AG09319 (cell line): Measurements from ENCODE around the gene TBC1D10B.

Experiments used
- DNase-seq: peaks from one replicate; pipeline ENCODE4 v3.0.0-alpha.2; 2010; ENCODE audit warnings: low read depth; ENCODE audit errors: extremely low read depth
- TF ChIP-seq, protein P1 (sequence below): IDR thresholded peaks from 2 replicates; pipeline ENCODE4 v1.5.1; 2011; ENCODE audit warnings: low read depth, mild to moderate bottlenecking, inconsistent platforms, low read length, moderate library complexity

Gene TBC1D10B

DNA sequence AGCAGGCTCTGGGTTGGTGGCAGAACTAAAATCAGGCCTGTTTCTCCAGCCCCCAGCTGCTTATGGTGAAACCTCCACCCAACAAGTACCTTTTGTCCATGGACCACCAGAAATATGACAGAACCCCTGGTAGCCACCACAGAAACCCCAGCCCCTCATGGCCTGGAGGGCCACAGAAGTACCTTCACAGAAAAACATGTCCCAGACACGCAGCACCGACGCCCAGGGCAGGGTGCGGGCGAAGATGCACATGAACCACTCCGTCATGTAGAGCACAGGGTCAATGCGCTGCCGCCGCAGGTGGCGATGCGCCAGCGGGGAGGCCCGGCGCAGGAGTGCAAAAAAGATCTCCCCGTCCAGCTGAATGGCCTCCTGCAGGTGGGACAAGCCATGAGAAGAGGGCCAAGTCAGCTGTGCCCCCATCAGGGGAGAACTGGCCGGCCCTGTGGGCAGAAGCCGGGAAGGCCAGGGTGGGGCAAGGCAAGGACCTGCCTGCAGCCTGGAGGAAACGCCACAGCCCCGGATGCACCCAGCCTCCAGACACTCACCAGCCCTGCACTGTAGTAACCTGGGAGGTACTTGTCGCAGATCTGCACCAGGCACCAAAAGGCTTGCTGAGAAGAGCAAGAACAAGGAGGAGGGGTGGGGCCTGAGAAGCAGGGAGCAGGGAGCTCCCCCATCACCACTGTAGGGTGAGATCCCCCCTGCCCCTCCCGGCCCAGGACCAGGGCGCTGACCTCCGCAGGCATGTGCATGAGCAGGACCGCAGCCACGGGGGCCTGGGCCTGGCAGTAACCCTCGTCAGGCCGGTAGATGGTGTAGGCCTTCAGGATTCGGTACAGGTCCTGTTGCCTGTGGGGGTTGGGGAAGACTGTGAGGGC is 11.1 kb downstream of the TBC1D10B start:
- TF ChIP-seq, protein P1, sequence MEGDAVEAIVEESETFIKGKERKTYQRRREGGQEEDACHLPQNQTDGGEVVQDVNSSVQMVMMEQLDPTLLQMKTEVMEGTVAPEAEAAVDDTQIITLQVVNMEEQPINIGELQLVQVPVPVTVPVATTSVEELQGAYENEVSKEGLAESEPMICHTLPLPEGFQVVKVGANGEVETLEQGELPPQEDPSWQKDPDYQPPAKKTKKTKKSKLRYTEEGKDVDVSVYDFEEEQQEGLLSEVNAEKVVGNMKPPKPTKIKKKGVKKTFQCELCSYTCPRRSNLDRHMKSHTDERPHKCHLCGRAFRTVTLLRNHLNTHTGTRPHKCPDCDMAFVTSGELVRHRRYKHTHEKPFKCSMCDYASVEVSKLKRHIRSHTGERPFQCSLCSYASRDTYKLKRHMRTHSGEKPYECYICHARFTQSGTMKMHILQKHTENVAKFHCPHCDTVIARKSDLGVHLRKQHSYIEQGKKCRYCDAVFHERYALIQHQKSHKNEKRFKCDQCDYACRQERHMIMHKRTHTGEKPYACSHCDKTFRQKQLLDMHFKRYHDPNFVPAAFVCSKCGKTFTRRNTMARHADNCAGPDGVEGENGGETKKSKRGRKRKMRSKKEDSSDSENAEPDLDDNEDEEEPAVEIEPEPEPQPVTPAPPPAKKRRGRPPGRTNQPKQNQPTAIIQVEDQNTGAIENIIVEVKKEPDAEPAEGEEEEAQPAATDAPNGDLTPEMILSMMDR: no peak
- DNase-seq: no peak

DNA sequence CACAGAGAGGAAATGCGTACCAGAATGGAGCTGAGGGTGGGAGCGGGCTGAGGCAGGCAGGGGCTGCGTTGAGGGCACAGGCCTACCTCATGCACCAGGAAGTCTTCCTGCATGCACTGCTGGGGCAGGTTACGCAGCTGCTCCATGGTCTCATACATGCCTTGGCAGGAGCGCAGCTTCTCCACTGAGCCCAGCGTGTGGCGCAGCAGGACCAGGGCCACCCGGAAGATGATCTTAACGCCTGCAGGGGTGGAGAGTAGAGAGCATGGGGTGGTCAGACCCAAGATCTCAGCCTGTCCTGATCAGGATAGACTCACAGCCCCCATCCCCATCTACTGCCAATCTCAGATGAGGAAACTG is 11.7 kb downstream of the TBC1D10B start:
- no peak for DNase-seq
- TF ChIP-seq, protein P1: no peak

DNA sequence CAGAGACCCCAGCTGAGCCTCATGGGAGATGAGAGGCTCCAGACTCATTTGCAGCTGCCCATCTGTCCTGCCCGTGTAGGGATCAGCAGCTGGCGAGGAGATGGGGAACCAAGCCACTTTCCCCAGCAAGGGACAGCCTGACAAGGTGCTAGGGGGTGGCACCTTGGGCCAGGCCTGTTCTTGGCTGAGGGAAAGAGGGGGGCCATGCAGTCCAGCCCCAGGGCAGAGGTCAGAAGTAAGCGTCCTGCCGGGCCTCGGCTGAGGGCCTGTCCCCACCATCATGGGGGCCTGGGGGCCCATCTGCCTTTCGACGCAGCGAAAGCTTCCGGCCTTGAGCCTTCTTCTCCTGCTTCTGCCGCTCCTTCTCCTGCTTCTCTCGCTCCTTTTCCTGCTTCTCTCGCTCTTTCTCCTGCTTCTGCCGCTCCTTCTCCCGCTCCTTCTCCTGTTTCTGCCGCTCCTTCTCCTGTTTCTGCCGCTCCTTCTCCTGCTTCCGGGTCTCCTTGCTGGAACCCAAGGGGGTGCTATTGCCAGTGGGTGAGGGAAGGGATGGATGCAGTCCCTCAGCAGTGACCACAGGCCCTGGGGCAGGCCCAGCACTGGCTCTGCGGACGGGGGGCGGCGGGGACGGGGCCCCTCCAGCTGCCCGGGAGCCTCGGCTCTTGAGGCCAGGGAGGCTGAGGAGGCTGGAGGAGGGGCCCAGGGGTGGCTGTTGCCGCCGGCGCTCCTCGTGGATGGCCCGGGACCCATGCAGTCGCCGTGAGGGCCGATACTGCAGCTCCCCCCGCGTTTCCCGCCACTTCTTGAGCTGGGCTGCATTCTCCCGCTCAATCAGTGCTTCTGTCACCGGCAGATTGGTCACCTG is 12.3 kb downstream of the TBC1D10B start:
- no peak for DNase-seq
- TF ChIP-seq, protein P1: no peak

DNA sequence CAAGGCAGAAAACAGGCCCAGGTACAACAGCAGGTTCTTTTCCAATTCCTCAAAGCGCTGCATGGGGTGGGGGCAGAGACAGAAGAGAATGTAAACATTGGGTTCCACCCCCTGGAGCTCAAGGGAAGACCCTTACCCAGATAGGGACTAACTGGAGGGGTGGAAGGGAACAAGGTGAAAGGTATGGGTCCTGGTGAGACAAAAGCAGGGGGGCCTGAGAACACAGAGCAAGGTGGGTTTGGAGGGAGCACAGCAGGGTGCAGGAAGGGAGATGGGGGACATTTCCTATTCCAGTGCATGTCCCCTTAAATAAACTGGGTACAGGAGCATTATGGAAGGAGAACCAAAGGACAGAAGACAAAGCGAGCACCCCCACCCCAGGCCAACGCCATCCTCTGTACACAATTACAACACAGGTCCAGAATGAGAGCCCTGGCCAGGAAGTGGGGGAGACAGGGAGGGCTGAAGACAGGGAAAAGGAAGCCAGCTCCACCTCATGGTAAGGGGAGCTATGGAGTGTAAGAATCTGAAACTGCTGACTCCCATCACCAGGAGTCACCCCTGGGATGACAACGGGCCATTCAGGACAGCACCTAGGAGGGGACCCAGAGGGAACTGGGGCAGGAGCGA is 13.1 kb downstream of the TBC1D10B start:
- no peak for DNase-seq
- TF ChIP-seq, protein P1: no peak

DNA sequence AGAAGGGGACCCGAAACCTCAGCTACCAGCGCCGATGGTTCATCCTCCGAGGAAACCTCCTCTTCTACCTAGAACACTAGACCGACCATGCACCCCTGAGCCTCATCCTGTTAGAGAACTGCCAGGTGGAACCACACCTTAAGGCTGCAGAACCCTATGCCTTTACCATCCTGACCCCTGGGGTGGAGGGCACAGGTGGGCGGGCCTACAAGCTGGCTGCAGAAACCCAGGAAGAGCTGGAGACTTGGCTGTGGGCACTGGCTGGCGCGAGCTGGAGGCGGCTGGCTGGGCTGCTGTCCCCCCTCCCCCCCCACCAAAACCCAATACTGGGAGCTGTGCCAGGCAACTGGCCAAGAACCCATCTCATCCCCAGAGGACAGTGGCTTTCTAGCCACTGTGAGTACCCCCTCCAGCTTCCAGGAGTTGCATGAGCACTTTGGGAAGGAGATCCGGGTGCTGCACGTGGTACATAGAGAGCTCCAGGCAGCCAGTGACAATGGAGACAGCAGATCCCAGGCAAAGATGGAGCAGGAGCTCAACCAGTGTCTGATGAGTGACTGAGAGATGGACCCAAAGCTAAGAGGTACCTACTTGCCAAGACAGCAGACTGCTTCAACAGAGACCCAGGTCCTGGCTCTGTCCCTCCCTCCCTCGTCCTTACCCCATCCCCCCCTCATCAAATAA is 13.8 kb downstream of the TBC1D10B start:
- TF ChIP-seq, protein P1: no peak
- no peak for DNase-seq

DNA sequence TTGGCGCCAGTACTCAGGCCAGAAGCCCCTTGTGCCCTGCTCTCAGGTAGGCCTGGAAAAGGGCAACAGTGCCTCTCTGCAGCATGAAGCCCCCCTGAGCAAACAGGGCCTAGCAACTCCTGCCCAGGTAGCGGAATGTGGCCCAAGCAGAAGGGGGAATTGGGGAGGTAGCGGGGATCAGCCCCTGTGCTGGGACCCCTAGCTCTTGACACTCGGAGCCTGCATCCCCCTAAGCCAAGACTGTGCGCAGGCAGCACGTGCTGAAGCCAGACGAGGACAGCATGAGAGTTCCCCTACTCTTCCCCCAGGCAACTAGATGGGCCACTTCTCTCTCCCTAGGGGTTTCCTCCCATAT is 14.4 kb downstream of the TBC1D10B start:
- TF ChIP-seq, protein P1: no peak
- no peak for DNase-seq
